Right lobe of liver (tissue), 4 donors: ENCODE measurements around the gene ASB3.

Source experiments
- CTCF ChIP-seq, 4 donors: fragments of 200-600 bp in 3 of 4; fragments of 450-650 bp in 1 of 4; IDR thresholded peaks; one replicate each; pipeline versions ENCODE4 v1.5.1 to v1.8.0; 2016 to 2022; ENCODE audit warnings: antibody characterized with exemption in 4 of 4, mild to moderate bottlenecking in 2 of 4
- POLR2A ChIP-seq: fragments of 450-650 bp; IDR thresholded peaks from one replicate; pipeline ENCODE4 v1.6.1; 2017; ENCODE audit warnings: antibody characterized with exemption, mild to moderate bottlenecking
- donor health status: DM: no; HTN: no; CAD: no.
- donor health status: DM: no; HTN: no; CAD: no.
- donor health status: DM: no; HTN: yes; CAD: no.

- TF ChIP-seq CTCF (IDR thresholded peaks at IDR 0.05) (no peak), POLR2A (no peak)
Observed at GRCh38 chr2:53670331-53670730, 116.4 kb downstream of the ASB3 start.
